G401.6 (cell line): ENCODE data around the gene ODF2.

Source experiments
- FAIRE-seq: peaks from 2 replicates; lab custom pipeline; 2012; peaks lifted over from hg19 to GRCh38; lab: Jason Lieb, UNC

ODF2 gene

DNA sequence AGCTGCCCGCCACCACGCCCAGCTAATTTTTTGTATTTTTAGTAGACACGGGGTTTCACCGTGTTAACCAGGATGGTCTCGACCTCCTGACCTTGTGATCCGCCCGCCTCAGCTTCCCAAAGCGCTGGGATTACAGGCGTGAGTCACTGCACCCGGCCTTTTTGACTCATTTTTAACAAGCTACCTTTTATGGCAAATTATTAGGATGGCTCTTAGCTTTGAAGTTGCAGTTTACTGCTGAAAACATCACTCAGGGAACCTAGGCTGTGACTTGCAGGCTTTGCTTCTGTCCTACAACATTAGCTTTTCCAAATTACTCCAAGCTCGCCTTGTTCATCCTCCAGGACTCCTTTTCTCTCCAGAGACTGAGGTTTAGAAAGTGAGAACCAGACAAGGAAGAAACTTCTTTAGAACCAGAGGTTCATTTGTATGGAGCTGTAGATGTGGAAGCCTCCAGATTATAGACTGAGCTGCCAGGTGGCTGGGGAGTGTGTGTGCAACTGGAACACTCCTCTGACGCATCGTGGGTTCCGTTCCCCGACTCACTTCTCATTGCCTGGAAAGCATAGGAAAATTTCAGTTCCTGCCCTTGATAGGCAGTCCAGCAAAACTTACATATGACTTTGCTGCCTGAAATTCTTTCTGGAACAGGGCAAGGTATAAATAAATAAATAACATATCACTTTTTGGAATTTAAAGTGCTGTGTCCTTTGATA is 72.8 kb downstream of the ODF2 start:
- no peak for FAIRE-seq

DNA sequence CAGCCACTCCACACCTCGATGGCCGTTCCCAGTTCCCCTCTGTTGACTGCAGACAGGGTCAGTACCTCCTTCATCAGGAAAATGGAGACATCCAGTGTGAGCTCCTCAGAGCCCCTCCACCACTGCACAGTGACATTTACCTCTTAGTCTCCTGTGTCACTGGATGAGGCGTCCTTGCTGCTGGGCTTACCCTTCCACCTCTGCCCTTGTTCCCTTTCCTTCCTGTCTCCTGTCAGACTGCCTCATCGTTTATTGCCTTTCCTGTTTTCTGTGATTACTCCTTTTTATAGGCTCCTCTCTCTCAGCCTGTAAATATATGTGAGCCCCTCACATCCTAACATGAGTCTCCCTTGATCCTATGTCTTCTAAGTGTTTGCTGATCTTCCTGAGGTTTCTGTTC is 73.4 kb downstream of the ODF2 start:
- FAIRE-seq: no peak

DNA sequence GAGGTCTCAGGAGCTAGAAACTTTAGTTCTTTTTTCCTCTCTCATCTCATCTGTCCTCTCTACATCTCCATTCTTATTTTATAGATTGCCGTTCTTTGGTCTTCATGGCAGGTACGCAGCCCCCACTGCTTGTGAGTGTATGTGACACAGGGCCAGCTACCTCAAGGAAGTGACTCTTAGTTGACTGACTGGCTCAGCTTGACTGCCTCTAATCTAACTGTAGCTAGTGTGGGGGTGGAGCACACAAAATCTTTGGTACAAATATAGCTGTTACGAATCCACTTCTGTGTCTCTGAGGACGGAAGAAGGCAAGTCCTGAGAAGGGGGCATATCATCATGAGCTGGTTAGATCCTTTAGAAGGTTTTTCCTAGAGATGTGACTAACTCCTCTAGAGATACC is 76.8 kb downstream of the ODF2 start:
- no peak for FAIRE-seq

DNA sequence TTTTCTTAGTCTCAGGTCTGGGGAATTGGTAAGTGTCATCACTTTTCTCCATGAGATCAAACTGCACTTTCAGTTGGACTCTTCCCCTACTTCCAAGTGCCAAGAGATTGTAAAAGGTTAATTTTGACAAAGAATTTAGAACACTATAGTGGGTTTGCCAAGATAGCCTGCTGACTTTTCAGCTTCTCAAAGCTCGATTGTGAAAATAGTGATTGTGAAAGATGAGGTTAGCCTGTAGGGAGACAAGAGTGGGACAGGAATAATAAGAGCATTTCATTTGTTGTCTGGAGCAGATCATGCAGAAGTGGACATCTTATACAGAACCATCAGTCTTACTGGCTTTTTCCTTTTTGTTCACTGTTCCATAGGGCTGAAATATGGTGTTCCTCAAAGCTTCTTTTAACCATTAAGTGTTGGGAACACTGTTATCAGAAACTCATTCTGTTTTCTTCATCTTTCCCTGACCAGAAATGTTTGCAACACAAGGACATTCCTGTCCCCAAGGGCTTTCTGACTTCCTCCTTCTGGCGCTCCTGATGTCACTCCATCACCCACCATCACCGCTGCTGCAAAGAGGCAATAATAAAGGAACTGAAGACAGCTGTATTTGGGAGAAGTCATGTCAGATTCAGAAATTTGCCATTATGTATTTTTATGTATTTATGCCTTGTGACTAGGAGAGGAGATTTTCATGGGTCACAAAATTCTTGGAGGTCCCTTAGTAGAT is 85.0 kb downstream of the ODF2 start:
- no peak for FAIRE-seq

GRCh38 chr9:128546504-128546903 is 90.7 kb downstream of the ODF2 start:
- no peak for FAIRE-seq

GRCh38 chr9:128548876-128549275 is 93.1 kb downstream of the ODF2 start:
- no peak for FAIRE-seq

DNA sequence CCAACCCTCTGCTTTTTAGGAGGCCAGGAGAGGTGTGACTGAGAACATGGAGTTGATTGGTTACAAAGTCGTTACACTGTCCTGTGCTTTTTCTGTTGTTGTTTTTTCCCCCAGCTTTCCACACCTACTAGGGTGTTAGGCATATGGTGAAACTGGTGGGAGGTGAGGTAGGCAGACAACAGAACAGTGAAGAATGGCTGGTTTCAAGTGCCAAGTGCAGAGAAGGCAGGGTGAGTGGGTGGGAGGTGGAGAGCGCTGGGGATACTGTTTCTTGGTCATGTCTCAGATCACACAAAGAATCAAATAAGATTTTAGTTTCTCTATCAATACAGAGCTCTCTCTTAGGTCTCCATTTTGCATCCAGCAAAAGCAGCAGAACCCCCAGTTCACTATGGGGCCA is 94.4 kb downstream of the ODF2 start:
- no peak for FAIRE-seq
